H4 (cell line): ENCODE data around the gene IPO13. TPM values are rescaled to one million over a fixed set of nuclear protein-coding genes. Genes with fewer than 3 reads are reported as not detected.

ENCODE experiments used
- DNase-seq: peaks from one replicate; pipeline ENCODE4 v3.0.0-alpha.2; 2015; ENCODE audit warnings: low spot score
- total RNA-seq: library from RNA; depleted of rRNA; stranded (reverse); fragments of >200 nt; shearing (Covaris generic); gene quantifications from 2 replicates; pipeline ENCODE4 v1.2.3, GENCODE V29; 2014

Gene IPO13
- total RNA-seq, 1 experiment from 2014 or later, result 22.6 TPM

DNA sequence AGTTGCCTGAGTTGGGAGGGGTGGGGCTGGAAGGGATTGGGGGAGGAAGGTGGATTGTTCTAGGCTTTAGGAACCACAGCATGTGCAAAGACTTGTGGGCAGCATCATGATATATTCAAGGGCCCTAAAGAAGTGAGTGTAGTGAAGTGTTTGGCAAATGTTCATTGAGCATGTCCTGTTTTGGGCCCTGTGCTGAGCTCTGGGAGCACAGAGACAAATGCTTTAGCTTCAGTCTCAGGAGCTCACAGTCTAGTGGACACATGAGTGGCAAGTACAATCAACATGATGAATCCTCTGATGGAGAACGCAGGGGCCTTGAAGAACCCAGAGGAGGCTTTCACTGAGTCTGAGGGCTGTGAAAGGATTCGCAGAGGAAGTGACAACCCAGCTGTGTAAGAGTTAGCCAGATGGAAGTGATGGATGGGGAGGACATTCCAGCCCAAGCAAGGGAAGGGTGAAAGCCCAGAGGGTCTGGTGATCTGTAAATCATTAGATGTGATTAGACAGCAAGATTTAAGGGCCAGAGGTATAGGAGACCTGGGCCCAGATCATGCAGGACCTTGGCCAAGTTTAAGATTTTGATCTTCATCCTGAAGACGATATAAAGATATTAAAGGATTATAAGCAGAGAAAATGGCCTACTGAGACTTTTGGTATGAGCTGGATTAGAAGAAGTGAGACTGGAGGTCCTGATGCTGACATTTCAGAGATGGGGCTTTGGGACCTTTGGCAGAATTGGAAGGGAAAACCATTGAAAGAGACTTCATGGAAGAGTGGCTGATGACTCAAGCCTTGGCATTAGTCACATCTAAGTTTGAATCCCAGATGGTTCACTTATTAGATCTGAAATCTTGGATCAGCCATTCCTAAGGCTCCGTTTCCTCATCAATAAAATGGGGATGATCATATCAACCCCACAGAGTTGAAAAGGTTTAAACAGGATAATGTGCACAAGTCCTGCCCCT is 4.6 kb downstream of the IPO13 start:
- no peak for DNase-seq

DNA sequence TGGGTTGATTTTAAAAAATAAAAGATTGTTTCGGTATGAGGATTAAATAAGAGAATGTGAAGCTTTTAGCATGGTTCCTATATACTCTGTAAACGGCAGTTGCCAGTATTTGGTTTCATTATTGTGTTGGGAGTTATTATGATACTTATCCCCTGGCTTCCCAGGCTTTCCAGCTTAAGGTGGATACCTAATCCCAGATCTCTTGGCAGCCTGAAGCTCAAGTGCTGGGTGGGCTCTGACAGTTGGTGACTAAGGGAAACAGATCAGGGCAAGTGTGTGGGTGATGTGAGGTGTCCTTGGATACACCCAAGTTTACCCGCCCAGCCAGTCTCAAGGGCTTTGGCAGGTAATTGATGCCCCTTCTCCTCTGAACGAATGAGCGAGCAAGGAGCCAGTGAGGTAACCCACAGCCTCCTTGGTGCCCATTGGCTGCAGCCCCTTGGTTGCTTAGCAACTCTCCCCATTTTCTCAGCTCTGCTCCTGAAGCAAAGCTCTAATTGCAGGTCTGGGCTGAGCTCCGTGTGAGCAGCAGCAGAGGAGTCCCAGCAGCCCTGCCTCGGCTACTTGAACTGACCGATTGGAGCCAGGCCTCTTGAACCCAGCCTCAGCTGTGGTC is 6.1 kb downstream of the IPO13 start:
- DNase-seq, result no peak

DNA sequence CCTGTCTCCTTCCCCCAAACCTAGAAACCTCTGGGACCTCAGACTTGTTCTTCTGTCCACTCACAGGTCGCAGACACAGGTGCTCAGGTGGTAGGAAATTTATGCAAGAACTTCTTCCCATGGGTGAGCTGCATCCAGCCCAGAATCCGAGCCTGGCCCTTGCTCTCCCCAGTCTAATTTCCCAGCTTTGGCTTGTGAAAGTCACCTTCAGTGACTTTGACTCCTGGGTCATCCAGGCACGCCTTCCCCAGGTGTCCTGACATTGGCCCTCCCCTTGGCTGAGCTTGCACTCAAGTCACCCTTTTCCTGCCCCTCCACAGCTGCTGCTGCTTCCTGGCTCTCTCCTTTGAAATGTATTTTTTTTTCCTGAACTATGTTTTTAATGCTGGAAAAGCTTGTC is 6.6 kb downstream of the IPO13 start:
- no peak for DNase-seq

DNA sequence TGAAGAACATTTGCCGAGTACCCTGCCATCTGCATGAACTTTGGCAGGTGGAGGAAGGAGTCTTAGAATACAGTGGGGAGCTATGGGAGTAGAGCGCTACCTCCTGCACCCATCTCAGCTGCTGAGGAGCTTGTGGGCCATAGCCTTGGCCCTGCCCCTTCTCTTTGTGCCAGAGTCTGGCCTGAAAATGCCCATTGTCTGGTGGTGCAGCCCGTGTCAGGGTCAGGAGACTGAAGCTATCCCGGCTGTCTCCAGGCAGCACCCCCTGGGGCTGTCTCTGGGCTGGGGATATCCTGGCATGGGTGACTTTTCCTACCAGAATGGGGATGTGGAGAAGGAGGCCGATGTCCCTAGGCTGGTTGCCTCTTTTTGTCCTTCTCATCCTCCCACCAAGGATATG is 7.3 kb downstream of the IPO13 start:
- no peak for DNase-seq

DNA sequence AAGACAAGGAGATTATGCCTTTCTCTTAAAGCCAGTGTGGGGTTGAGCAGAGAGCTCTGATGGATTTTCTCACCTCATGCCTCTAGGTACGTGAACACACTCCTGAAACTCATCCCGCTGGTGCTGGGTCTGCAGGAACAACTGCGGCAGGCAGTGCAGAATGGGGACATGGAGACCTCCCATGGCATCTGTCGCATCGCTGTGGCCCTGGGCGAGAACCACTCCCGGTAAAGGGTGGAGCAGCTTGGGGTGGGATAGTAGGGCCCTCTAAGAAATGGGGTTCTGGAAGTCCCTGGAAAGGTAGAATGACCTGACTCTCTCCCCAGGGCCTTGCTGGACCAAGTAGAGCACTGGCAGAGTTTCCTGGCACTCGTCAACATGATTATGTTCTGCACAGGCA is 9.5 kb downstream of the IPO13 start:
- DNase-seq, result no peak

DNA sequence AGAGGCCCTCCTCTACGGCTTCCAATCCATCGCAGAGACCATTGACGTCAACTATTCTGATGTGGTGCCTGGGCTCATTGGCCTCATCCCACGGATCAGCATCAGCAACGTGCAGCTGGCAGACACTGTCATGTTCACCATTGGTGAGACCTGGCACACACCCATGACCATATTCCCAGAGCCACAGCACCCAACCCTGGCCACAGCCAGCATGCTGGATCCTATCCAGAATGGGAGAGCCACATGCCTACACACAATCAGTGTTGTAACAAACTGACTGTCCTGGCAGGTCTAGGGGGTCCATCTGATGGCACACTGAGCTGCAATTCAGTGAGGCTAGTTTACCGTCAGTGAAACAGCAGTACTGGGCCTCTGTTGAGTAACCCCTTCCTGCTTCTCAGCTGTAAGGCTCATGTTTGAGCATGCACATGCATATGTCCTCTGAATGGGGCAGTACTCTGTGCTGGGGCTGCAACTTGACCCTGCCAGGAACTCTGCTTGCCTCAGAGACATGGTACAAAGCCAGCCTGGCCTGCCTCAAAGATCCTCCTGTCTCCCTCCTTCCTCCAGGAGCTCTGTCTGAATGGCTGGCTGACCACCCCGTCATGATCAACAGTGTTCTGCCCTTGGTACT is 10.8 kb downstream of the IPO13 start:
- DNase-seq, result no peak

DNA sequence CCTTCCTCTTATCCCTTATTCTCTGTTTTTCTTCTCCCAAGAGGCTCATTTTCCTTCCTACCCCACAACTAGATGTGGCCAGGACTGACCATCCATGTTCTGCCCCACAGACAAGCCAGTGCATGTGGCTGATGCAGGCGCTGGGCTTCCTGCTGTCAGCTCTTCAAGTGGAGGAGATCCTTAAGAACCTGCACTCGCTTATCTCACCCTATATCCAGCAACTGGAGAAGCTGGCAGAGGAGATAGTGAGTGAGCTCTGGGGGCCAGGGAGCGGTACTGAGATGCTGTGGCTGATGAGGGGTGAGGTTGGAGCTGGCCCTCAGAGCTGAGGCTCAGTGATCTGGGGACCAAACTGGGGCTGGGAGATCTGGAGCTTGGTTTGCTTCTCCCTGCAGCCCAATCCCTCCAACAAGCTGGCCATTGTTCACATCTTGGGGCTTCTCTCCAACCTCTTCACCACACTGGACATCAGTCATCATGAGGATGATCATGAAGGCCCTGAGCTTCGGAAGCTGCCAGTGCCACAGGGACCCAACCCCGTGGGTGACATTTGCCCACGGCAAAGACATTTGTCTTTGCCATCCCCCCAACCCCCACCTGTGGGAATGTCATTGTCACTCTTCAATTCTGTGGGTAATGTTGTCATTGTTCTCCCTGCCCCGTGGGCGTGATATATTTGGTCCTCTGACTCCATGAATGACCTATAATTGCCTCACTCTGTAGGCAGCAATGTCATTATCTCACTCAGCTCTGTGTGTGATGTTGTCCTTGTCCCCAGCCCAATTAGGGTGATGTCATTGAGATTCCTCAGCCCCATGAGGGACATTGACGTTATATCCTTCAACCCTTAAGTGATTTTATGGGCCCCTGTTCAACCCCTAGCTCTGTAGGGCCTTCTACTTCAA is 11.9 kb downstream of the IPO13 start:
- DNase-seq, result no peak

DNA sequence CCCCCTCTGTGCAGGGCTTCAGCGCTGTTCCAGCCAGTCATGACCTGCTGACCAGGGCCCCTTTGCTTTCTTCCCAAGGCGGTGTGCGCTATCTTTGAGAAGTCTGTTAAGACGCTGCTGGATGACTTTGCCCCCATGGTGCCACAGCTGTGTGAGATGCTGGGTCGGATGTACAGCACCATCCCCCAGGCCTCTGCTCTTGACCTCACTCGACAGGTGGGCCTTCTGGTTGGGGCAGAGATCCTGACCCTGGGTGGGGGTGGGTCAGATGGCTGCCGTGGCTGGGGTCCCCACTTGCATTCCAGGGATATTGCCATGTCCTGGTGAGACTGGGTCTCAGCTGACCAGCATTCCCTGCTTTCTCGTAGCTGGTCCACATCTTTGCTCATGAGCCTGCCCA is 14.0 kb downstream of the IPO13 start:
- DNase-seq, result no peak

DNA sequence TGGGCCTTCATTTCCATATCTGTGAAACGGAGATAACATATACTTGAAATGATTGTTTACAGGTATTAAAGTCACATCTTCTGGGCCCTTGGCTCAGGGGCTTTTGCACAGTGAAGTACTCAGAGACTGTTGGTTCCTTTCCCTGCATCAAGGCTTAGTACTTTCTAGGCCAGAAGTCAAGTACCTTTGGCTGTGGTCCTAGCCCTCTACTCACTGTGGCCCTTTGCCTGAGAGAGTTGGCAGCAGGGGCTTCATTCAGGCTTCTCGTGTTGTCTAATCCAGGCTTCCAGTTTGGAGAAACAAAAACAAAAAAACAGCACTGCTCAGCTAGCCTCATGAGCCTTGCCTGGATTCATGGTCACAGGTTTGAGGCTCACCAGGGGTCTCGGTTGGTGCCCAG is 14.9 kb downstream of the IPO13 start:
- DNase-seq, result no peak

DNA sequence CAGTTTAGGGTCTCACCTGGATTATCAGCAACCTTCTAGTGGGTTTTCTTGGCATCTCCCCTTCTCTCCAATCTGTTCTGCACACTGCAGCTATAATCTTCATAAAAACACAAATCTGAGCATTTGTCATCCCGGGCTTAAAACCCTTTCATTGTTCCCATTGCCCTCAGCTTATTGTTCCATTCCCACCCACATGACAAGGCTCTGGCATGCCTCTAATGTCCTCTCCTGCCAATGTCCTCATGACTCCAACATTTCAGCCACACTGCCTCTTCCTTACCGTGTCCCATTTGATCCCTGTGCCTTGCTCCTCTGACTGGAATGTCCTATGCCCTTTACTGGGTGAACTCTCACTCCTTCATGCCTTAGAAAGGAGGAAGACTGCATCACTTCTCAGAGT is 15.6 kb downstream of the IPO13 start:
- no peak for DNase-seq

DNA sequence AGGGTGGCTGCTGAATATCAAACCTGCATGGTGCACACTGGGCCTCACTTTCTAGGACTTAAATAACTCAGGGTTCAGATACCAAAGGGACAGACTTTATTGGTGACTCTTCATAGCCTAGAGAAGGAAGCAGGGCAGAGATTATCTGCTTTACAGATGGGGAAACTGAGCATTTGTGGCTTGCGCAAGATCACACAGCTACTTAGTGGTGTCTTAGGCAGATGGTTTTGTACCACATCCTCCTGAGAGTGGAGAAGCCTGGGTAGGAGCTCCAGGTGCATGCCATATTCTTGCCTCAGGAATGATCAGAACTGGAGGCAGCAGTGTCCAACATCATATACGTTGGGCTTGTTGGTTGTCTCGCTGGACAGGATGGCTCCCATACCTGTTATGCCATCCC is 16.3 kb downstream of the IPO13 start:
- no peak for DNase-seq

DNA sequence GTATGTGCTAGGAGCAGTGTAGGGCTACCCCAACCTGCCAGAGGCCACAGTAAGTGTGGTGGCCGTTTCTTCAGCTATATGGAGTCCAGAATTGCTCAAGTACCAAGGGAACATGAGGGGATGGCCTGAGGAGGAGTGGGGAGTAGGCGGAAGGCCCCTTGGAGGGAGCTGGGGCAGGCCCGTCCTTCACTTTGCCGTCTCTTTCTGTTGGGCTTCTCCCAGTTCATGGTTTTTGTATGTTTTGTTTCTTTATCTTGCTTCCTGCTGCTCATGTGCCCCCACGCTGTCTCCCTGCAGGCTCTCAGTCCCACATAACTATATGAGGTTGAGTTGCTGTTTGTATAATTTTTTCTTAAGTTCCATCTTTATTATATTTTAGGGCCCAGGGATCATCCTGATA is 17.1 kb downstream of the IPO13 start:
- DNase-seq, result no peak

DNA sequence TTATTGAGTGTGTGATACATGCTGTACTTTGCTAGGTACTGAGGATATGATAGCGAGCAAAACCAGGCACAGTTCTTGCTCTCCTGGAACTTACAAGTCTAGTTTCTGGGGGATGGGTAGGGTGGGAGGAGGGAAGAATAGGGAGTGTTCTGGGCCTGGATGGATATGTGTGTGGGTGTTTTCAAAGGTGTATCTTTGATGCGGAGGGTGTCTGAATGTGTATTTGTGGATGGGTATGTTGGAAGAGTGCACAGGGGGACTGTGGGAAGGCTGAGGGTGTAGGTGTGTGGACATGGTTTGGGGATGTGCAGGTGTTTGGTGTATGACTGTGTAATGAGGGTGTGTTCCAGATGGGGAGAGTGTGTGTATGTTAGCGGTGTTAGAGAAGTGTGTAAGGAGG is 18.6 kb downstream of the IPO13 start:
- no peak for DNase-seq

DNA sequence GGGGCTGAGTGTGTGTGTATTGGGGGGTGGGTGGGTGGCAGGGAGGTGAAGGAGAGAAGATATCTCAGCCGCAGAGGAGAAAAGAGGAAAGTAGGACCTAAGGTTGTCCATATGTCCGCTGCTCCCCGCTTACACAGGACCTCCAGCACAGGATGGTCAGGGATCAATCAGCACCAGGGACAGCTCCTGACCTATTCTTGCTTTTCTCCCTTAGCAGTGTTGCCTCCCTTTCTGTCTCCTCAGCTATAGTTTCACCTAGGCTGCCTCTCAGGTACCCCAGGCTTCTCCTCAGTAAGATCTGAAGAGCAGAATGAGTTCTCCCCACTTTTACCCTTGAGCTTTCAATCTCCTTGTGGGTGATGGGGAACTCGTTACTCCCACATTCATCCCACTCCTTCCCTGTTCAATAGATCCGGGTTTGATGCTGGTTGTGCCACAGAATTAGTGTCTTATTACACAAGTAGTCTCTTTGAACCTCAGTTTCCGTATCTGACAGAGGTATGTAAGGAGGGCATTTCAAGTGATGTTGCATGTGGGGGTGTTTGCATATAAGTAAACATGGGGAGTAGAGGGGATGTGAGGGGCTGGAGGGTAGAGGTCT is 21.7 kb downstream of the IPO13 start:
- no peak for DNase-seq

DNA sequence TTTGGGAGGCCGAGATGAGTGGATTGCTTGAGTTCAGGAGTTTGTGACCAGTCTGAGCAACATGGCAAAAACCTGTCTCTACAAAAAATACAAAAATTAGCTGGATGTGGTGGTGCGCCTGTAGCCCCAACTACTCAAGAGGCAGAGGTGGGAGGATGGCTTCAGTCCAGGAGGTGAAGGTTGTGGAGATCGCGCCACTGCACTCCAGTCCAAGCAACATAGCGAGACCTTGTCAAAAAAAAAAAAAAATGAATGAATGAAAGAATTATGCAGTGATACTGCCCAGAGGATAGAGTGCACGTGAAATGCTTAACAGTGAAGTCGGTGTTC is 22.6 kb downstream of the IPO13 start:
- no peak for DNase-seq

DNA sequence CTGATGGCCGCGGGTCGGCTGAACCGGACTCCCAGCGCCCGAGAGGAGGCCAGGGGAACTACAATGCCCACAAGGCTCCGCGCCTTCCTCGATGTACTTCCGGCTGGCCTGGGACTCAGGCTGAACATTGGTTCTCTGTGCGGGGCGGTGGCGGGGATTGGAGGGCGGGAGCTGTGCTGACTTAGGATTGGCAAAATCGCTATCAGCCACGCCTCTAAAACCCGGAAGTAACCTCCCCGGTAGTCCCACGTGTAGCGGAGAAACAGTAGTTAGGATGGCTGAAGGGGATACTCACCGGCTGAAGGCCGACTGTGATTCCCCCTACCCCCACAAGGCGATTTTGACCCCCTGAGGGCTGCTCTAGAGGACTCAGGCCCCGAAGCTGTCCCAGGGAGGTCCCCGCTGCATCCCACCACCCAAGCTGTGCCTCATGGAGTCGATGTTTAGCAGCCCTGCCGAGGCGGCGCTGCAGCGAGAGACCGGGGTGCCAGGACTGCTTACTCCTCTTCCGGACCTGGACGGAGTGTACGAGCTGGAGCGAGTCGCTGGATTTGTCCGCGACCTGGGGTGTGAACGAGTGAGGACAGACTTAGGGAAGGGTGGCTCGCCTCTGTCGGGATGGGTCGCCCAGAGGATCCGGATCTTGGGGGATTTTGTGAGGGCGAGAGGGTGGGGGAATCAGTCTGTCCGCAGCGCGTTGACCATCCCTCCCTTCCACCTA is 23.2 kb downstream of the IPO13 start, which contains the start of gene DPH2:
TSS of gene DPH2 (plus strand) at position 265 of the 721 bp plus-strand sequence. CDS start at position 431, 166 bp downstream.
- DNase-seq, result peak; percentile 98

DNA sequence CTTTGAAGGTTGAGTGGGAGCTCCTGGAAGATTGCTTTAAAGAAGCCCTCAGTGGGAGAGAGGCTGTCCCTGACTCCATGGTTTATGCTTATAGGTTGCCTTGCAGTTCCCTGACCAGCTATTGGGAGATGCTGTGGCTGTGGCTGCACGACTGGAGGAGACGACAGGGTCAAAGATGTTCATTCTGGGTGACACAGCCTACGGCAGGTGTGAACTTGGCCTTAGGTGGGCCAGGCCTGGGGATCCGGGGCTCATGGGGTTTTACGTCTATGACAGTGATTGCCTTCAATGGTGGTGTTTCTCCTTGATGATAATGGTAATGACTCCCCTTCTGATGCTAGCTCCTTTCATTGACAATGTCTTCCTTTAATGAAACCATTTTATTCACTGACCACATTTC is 23.8 kb downstream of the IPO13 start:
- no peak for DNase-seq

DNA sequence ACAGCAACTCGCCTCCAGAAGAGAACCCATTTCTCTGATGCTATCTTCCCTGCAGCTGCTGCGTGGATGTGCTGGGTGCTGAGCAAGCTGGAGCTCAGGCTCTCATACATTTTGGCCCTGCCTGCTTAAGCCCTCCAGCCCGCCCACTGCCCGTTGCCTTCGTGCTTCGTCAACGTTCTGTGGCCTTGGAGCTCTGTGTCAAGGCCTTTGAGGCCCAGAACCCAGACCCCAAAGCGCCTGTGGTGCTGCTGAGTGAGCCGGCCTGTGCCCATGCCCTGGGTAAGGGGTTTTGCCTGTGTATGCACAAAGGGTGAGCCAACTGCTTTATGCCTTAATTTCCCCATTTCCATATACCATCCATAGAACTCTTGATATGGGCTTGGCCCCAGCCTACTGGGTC is 24.2 kb downstream of the IPO13 start:
- DNase-seq, result no peak

DNA sequence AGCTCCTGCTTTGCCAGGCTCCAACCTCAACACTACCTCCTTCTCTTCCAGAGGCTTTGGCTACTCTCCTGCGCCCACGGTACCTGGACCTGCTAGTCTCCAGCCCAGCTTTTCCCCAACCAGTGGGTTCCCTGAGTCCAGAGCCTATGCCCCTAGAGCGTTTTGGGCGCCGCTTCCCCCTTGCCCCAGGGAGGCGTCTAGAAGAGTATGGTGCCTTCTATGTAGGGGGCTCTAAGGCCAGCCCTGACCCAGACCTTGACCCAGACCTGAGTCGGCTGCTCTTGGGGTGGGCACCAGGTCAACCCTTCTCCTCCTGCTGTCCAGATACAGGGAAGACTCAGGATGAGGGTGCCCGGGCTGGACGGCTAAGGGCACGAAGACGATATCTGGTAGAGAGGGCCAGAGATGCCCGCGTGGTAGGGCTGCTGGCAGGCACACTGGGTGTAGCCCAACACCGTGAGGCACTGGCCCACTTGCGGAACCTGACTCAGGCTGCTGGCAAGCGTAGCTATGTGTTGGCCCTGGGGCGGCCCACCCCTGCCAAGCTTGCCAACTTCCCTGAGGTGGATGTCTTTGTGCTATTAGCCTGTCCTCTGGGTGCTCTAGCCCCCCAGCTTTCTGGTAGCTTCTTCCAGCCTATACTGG is 24.7 kb downstream of the IPO13 start:
- DNase-seq, result no peak

DNA sequence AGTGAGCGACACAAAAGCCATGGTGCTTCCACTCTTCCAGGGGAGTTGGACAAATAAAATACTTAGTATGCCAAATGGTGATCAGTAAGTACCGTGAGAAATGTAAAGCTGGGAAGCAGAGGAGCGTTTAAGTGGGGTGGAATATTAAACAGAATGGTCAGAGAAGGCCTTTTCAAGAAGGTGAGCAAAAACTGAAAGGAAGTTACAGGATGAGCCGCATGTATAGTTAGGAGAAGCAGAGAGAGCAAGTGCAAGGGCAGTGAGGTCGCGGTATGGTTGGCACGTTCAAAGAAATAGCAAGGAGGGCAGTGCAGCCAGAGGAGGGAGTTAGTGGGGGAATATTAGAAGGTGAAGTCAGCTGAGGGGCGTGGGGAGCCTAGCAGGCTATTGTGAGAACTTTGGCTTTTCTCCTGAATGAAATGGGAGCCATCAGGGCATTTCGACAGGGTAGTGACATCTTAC is 27.3 kb downstream of the IPO13 start:
- no peak for DNase-seq
